GM12891 (cell line): ENCODE results near the gene SMTNL2.
A peak's percentile ranks its signal among the peaks of the same experiment; 100 is the strongest.
"Not testable (repeated sequence)": the region's sequence is repeated elsewhere in the genome, so short reads cannot be mapped to it uniquely, and the experiment has no call there.

ENCODE experiments used
- DNase-seq: peaks from one replicate; pipeline ENCODE4 v3.0.0; 2011; ENCODE audit warnings: low spot score; ENCODE audit not compliant: insufficient read length
- FAIRE-seq: peaks from 2 replicates; lab custom pipeline; 2011; peaks lifted over from hg19 to GRCh38; lab: Jason Lieb, UNC
- PAX5 ChIP-seq: IDR thresholded peaks from 2 replicates; pipeline ENCODE4 v1.6.1; 2011; ENCODE audit warnings: low read length, moderate library complexity, mild to moderate bottlenecking; ENCODE audit not compliant: insufficient read depth, severe bottlenecking
- POLR2A ChIP-seq: IDR thresholded peaks from 2 replicates; pipeline ENCODE4 v1.6.1; 2011; ENCODE audit warnings: low read depth, low read length, control low read depth
- POLR2AphosphoS5 ChIP-seq: IDR thresholded peaks from 2 replicates; pipeline ENCODE4 v1.6.1; 2011; ENCODE audit warnings: low read depth, low read length, control low read depth
- POU2F2 ChIP-seq: IDR thresholded peaks from 2 replicates; pipeline ENCODE4 v1.6.1; 2011; ENCODE audit warnings: low read depth, mild to moderate bottlenecking, control low read depth, low read length, moderate library complexity
- SPI1 ChIP-seq: IDR thresholded peaks from 2 replicates; pipeline ENCODE4 v1.6.1; 2011; ENCODE audit warnings: low read depth, low read length, control low read depth
- TAF1 ChIP-seq: IDR thresholded peaks from 2 replicates; pipeline ENCODE4 v1.6.1; 2011; ENCODE audit warnings: low read depth, low read length, control low read depth

SMTNL2 gene

DNA sequence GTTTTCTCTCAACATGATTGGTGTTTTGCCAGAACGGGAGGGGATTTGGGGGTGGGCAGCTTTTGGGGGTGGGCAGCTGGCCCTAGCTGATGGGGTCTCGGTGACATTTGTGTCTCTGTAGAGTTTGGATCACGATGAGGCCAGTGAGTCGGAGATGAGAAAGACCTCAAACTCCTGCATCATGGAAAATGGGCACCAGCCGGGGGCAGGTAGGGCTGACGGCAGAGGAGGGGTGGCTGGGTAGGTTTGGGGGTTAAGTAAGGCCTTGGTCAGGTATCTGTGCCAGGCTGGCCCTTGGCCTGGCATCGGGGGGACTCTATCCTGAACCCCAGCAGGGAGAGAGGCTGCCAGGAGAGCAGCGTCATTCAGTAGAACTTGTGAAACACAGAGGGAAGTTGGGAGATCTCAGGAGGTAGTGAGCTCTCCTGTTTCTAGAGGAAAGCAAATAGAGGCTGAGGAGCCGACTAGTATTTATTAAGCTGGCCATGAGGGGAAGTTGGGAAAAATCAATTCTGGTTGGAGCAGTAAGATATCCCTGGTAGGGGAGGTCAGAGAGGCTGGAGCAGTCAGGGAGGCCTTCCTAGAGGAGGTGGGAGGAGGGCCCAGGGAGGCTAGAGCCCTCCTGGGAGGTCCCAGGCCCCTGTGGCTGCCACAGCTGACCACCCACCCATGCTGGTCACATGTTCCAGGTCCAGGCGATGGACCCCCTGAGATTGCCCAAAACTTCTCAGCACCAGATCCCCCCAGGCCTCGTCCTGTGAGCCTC lies 8.1 kb downstream of the SMTNL2 start:
- FAIRE-seq: no peak
- no peak for DNase-seq
- TF ChIP-seq POU2F2: no peak
- no peak for TF ChIP-seq PAX5
- no peak for TF ChIP-seq SPI1
- TF ChIP-seq POLR2A: no peak
- TF ChIP-seq POLR2AphosphoS5: no peak
- no peak for TF ChIP-seq TAF1

DNA sequence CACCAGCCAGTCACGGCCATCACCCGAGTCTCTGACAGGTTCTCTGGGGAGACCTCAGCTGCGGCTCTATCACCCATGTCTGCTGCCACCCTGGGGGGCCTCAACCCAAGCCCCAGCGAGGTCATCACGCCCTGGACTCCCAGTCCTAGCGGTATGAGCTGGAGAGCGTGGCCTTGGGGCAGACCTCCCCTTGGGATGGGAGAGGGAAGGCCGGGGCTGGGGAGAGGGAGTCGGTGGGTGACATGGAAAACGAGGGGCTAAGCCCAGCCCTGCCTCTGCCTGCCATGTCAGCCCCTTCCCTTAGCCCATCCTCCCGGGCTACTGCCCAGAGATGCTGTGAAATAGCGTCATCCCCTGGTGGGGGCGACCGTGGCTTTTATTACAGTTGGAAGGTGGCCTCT lies 8.7 kb downstream of the SMTNL2 start:
- TF ChIP-seq POLR2AphosphoS5 (no peak), POU2F2 (no peak), SPI1 (no peak), PAX5 (no peak), POLR2A (no peak), TAF1 (no peak)
- FAIRE-seq (no peak), DNase-seq (no peak)

DNA sequence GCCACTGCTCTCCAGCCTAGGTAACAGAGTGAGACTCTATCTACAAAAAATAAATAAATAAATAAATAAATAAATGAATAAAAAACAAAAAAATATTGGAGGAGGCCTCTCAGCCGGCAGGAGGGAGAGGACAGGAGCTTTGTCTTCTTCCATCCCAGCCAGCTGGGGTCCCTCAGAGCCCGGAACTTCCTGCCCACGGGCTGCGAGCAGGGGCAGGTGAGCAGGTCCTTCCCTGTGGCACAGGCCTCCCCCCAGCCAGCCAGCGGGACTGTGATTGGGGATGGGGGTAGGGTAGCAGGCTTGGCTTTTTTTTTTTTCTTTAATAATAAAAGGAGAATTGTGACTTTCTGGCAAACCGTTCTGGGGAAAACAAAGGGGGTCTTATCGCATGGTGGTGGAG lies 10.1 kb downstream of the SMTNL2 start:
- DNase-seq: no peak
- no peak for FAIRE-seq
- TF ChIP-seq POU2F2 (no peak), PAX5 (no peak), POLR2AphosphoS5 (no peak), TAF1 (no peak), SPI1 (no peak), POLR2A (no peak)

DNA sequence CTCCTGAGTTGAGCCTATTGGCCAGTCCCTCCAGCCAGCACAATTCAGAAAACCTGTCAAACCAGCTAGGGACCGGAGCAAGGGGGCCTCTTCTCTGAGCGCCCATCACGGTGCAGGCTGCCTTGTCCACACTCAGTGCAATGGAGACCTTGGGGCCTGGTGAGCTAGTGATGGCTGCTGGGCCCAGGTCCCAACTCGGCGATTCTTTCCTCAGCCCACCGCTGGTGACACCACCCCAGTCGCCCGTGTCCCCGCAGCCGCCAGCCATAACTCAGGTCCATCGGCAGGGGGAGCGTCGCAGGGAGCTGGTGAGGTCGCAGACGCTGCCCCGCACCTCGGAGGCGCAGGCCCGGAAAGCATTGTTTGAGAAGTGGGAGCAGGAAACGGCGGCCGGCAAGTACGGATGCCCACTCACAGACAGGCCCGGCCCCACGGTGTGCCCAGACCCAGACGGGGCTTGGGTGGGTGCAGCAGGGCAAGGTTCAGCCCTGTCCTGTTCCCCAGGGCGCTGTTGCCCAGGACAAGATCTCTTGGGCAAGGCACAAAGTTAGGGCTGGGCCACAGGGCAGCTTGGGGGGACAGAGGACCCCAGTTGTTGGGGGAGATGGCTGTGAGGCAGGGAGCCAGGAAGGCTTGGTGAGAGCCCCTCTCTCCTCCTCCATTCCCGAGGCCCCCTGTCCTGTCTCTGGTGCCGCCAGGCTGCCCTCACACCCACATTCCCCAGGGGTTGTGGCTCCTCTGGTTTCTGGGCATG lies 10.8 kb downstream of the SMTNL2 start:
- FAIRE-seq (no peak), DNase-seq (peak; percentile 67)
- TF ChIP-seq PAX5 (no peak), SPI1 (no peak), POU2F2 (no peak), POLR2A (no peak), POLR2AphosphoS5 (no peak), TAF1 (no peak)

DNA sequence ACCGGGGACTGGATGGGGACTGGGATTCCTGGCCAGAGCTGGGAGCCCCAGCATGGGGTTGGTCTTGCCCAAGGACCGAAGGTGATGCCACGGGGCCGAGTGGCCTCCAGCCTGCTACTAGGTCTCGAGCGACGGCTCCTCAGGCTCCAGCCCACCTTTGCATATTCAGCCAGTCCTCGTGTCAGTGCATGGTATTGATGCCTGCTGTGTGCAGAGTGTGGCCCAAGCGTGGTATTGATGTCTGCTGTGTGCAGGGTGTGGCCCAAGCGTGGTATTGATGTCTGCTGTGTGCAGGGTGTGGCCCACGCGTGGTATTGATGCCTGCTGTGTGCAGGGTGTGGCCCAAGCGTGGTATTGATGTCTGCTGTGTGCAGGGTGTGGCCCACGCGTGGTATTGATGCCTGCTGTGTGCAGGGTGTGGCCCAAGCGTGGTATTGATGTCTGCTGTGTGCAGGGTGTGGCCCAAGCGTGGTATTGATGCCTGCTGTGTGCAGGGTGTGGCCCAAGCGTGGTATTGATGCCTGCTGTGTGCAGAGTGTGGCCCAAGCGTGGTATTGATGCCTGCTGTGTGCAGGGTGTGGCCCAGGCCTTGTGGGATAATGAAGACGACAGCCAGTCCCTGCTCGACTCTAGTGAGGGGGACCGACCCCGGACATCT lies 11.5 kb downstream of the SMTNL2 start:
- FAIRE-seq: not testable (repeated sequence)

DNA sequence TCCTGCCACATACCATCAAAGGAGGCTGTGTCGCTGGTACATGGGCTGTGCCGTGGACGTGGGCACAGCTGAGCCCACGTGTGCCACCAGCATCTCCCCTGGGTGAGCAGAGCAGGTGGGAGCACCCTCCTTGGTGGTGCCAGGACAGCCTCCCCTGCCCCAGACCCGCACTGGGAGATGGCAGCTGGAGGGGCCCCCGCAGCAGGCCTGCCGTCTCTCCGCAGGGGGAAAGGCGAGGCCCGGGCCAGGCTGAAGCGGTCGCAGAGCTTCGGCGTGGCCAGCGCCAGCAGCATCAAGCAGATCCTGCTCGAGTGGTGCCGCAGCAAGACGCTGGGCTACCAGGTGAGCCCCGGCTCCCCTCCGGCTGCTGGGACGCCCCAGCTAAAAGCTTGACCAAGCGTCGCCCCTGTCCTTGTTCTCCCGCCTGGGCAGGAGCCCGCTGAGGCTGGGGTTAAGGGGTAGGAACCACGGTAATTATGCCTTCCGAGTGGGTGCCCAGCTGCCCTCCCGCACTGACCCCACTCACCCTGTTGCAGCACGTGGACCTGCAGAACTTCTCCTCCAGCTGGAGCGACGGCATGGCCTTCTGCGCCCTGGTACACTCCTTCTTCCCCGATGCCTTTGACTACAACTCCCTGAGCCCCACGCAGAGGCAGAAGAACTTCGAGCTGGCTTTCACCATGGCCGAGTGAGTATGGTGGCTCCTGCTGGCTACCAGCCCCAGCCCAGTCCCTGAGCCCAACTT lies 12.5 kb downstream of the SMTNL2 start:
- FAIRE-seq (no peak), DNase-seq (no peak)
- no peak for TF ChIP-seq SPI1
- no peak for TF ChIP-seq TAF1
- no peak for TF ChIP-seq POLR2A
- TF ChIP-seq POU2F2: no peak
- no peak for TF ChIP-seq POLR2AphosphoS5
- TF ChIP-seq PAX5: no peak

More for the DNA sequence above, 11.5 kb downstream of the SMTNL2 start:
- DNase-seq: not testable (repeated sequence)

DNA sequence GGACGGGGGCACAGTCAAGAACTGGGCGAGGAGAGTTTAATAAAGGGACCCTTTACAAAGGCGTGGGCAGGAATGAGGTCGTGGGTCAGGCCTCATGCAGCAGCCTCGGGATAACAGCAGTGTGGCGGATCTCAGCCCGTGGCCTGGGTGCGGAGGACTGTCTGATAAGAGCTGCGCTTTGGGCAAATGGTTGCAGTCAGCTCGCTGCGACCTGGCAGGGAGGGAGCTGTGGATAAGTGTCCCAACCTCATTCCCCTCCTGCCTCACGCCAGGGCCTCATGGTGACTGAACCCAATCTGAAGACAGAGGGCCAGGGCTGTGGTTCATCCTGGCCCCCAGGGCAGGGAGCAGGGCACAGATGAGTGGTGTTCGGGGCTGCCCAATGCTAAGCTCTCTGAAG lies 13.6 kb downstream of the SMTNL2 start:
- TF ChIP-seq PAX5: no peak
- FAIRE-seq (no peak), DNase-seq (no peak)

GRCh38 chr17:4598776-4599504 lies 14.6 kb downstream of the SMTNL2 start:
- FAIRE-seq (no peak), DNase-seq (no peak)
- no peak for TF ChIP-seq POLR2AphosphoS5
- no peak for TF ChIP-seq POLR2A
- no peak for TF ChIP-seq PAX5
- no peak for TF ChIP-seq POU2F2
- no peak for TF ChIP-seq SPI1
- no peak for TF ChIP-seq TAF1

DNA sequence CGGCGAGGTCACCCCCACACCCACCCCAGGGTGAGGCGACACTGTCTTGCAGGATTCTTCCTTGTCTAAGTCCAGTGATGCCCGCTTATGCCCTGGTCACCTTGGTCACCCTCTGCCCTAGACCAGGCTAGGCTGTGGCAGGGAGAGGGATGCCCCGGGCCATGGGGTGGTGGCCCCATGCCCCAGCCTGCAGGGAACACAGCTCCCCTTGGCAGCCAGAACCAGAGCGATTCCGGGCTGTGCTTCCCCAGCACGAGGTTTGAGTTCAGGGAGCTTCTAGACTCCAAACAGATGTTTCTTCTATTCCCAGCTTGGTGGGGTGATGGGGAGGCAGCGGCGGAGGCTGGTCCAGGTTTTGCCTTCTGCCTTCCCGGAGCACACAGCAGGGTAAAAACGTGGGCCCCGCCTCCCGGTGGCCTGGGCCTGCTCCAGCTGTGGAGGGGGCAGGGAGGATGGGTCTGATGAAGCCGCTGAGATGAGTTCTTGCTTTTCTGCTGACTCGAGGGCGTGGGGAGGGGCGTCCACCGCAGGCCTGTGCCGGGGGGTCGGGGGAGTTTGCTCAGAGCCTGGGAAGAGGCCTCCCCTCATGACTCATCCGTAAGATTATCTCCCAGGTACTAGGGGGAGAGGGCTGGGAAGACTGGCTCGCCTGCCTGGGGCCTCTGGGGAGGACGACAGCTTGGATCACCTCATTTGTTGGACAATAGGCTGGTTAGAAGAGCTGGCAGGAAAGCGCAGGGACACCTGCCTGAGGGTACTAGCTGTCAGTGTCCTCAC lies 15.4 kb downstream of the SMTNL2 start:
- TF ChIP-seq PAX5 (no peak), POLR2AphosphoS5 (no peak), SPI1 (no peak), POU2F2 (no peak), TAF1 (no peak), POLR2A (no peak)
- no peak for FAIRE-seq
- DNase-seq: no peak
